Activated CD4-positive, alpha-beta T cell treated with anti-CD3 and anti-CD28 coated beads, Interleukin-2, amount 10 ng/mL, durations not matched to agents 7 days and 5 days (primary cell): ENCODE results near the gene CEP63. TPM values are rescaled to one million over a fixed set of nuclear protein-coding genes. Genes with fewer than 3 reads are reported as not detected.

Source experiments
- CTCF ChIA-PET: fragments of 350-600 bp; sonication (Branson Sonifier 250); formaldehyde crosslinking; loops from one replicate; lab custom pipeline; 2021; ENCODE audit warnings: antibody characterized with exemption; lab: Charles Lee
- POLR2A ChIA-PET: fragments of 350-600 bp; sonication (Branson Sonifier 250); formaldehyde crosslinking; loops from one replicate; lab custom pipeline; 2021; ENCODE audit warnings: antibody characterized with exemption; lab: Charles Lee
- DNase-seq: peaks from one replicate; pipeline ENCODE4 v3.0.0-alpha.2; 2020
- H3K27ac Mint-ChIP-seq: one replicate; pipeline ENCODE4 v1.8.0; 2021; ENCODE audit warnings: mild to moderate bottlenecking, moderate library complexity, mixed read lengths
- H3K27me3 Mint-ChIP-seq: one replicate; pipeline ENCODE4 v1.8.0; 2021; ENCODE audit warnings: mixed read lengths
- H3K36me3 Mint-ChIP-seq: one replicate; pipeline ENCODE4 v1.8.0; 2021; ENCODE audit warnings: low read depth, mixed read lengths
- H3K4me1 Mint-ChIP-seq: one replicate; pipeline ENCODE4 v1.8.0; 2021; ENCODE audit warnings: mixed read lengths
- H3K4me3 Mint-ChIP-seq: one replicate; pipeline ENCODE4 v1.8.0; 2021; ENCODE audit warnings: mild to moderate bottlenecking, moderate library complexity, mixed read lengths
- H3K9me3 Mint-ChIP-seq: one replicate; pipeline ENCODE4 v1.8.0; 2021; ENCODE audit warnings: mixed read lengths
- total RNA-seq, 2 experiments: library from RNA; stranded (reverse); gene quantifications; one replicate each; pipeline ENCODE4 v1.2.3, GENCODE V29; 2021

CEP63 gene
- total RNA-seq, 2 experiments from 2014 or later: 25.4 to 26.6 TPM

DNA sequence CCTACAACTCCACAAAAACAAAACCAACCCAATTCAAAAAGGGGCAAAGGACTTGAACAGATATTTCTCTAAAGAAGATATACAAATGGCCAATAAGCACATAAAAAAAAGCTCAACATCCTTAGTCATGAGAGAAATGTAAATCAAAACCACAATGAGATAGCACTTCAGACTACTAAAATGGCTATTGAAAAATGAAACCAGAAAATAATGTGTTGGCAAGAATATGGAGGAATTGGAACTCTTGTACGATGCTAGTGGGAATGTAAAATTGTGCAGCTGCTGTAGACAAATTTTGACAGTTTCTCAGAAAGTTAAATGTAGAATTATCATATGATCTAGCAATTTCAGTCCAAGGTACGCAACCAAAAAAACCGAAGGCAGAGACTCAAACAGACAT is 136.0 kb downstream of the CEP63 start:
- CTCF ChIA-PET: no interaction called here
- Mint-ChIP-seq H3K36me3 (no peaks in the 10 kb centered on the region), H3K27me3 (no peaks in the 10 kb centered on the region), H3K4me3 (no peak overlapping the region), H3K27ac (no peak overlapping the region), H3K9me3 (no peaks in the 10 kb centered on the region), H3K4me1 (no peaks in the 10 kb centered on the region)
- POLR2A ChIA-PET: no interaction called here
- no peak for DNase-seq

DNA sequence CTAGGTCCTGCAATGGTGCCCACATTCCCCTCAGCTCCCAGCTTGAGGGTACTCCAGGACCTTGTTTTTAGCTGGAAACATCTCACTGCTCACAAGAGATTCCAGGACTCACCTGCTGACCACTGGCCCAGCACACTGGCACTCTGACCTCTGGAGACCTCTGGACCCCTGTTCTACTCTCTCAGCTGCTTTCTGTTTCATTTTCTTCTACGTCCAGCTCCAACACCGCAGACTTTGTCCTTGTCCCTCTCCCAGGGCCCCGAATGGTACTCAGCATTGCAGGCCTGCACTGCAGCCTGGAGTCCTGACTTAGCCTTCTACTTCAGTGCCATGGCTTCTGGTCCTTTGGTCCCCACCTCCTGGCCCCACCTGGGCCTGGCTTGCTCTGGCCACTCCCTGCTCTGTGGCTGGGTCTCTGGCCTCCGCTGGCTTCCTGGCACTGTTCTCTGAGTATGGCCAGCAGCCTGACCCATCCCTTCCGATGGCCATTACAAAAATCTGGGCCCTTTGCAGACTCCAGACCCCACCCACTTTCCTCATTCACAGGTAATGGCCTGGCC is 137.0 kb downstream of the CEP63 start:
- DNase-seq: no peak

DNA sequence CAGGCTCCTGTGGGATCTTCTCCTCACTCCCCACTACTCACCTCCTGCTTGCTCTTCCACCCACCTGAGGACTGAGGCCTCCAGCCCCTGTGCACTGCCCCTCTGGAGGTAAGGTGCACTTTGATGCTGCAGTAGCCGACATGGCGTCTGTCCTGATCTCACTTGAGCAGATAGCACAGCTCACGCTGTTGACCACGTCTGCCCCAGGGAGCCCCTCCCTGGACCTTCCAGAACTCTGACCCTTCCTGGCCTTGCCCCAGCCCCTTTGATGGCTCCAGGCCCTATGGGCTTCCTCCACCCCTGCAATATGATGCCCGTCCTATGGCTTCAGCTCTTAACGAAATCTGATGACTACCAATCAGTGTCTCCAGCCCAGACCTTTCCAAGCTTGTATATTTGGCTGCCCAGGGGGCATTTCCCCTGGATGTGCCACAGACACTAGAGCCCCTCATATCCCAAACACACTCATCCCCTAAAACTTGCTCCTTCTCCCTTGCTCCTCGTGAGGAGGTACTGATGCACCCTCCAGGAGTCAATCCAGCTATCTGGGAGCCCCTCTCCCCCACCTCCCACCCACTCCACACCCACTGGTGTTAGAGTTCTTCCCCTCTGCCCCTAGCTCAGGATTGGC is 137.9 kb downstream of the CEP63 start:
- CTCF ChIA-PET: no interaction called here
- no peaks in the 10 kb centered on the region for H3K27me3 Mint-ChIP-seq
- no peak overlapping the region for H3K27ac Mint-ChIP-seq
- no peaks in the 10 kb centered on the region for H3K36me3 Mint-ChIP-seq
- H3K4me1 Mint-ChIP-seq: no peaks in the 10 kb centered on the region
- H3K4me3 Mint-ChIP-seq: no peak overlapping the region
- POLR2A ChIA-PET: no interaction called here
- H3K9me3 Mint-ChIP-seq: no peaks in the 10 kb centered on the region
- no peak for DNase-seq

More for the DNA sequence above, 137.0 kb downstream of the CEP63 start:
- Mint-ChIP-seq H3K27ac (no peak overlapping the region), H3K27me3 (no peaks in the 10 kb centered on the region), H3K4me1 (no peaks in the 10 kb centered on the region), H3K36me3 (no peaks in the 10 kb centered on the region), H3K4me3 (no peak overlapping the region), H3K9me3 (no peaks in the 10 kb centered on the region)
- CTCF ChIA-PET: no interaction called here
- POLR2A ChIA-PET: no interaction called here

Other genes starting within 250 kb of the CEP63 start
- gene RYK, start 235.2 kb upstream of the CEP63 start, total RNA-seq: 1 to 10 TPM; 7.8 to 9.7 TPM
- not detected for gene AMOTL2, start 111.6 kb upstream of the CEP63 start, total RNA-seq
- gene ANAPC13, start 72 bp upstream of the CEP63 start, total RNA-seq: 10 to 100 TPM; 33.5 to 36.5 TPM
- not detected for gene KY, start 165.0 kb downstream of the CEP63 start, total RNA-seq